LNCaP clone FGC (cell line): Measurements from ENCODE around the gene MAD1L1.

Source experiments
- DNase-seq: peaks from one replicate; pipeline ENCODE4 v3.0.0-alpha.2; 2011; ENCODE audit warnings: low read depth
- H3K4me3 ChIP-seq: 2 replicates; pipeline ENCODE4 v1.5.1; 2011; ENCODE audit warnings: mild to moderate bottlenecking, low read depth, low read length, control low read depth
- CTCF ChIP-seq: IDR thresholded peaks from 2 replicates; pipeline ENCODE4 v1.5.1; 2012; ENCODE audit warnings: mild to moderate bottlenecking; ENCODE audit not compliant: control insufficient read depth, insufficient read depth; ENCODE audit errors: extremely low read depth

The MAD1L1 gene

GRCh38 chr7:1872191-1873069, 360.3 kb downstream of the MAD1L1 start:
- no peak overlapping the region for H3K4me3 ChIP-seq
- DNase-seq = no peak
- TF ChIP-seq CTCF = no peak

GRCh38 chr7:1869452-1870130, 363.2 kb downstream of the MAD1L1 start:
- no peak for DNase-seq
- TF ChIP-seq CTCF = no peak
- no peak overlapping the region for H3K4me3 ChIP-seq

- TF ChIP-seq CTCF = no peak
- DNase-seq = no peak
- H3K4me3 ChIP-seq = no peak overlapping the region
Measured at GRCh38 chr7:1868516-1869165, 364.1 kb downstream of the MAD1L1 start.

- no peak for DNase-seq
- no peak overlapping the region for H3K4me3 ChIP-seq
- no peak for TF ChIP-seq CTCF
Measured at GRCh38 chr7:1867370-1868260, 365.1 kb downstream of the MAD1L1 start.

GRCh38 chr7:1866601-1867000, 366.1 kb downstream of the MAD1L1 start:
- H3K4me3 ChIP-seq = no peak overlapping the region
- TF ChIP-seq CTCF = no peak
- no peak for DNase-seq

GRCh38 chr7:1865571-1866255, 367.0 kb downstream of the MAD1L1 start:
- no peak for TF ChIP-seq CTCF
- no peak for DNase-seq
- H3K4me3 ChIP-seq = no peak overlapping the region
